Cardiac fibroblast (primary cell): ENCODE results near the gene RBM47.

Experiments used
- DNase-seq, 2 donors: peaks; one replicate each; pipeline versions ENCODE4 v3.0.0 to v3.0.0-alpha.2; 2010; ENCODE audit warnings: low read depth in 2 of 2
- H3K4me3 ChIP-seq, 2 donors: replicated peaks in 1 of 2; 1 replicate in 1 of 2; 2 replicates in 1 of 2; pipeline ENCODE4 v1.5.1; 2011; ENCODE audit warnings: low read depth in 2 of 2, low read length in 2 of 2, mild to moderate bottlenecking in 2 of 2, moderate library complexity in 1 of 2
- CTCF ChIP-seq: IDR thresholded peaks from one replicate; pipeline ENCODE4 v1.5.1; 2011; ENCODE audit warnings: low read depth, mild to moderate bottlenecking, low read length, inconsistent platforms

The RBM47 gene

GRCh38 chr4:40479378-40479777, 150.3 kb downstream of the RBM47 start:
- no peak overlapping the region for H3K4me3 ChIP-seq
- no peak for TF ChIP-seq CTCF
- DNase-seq, result no peak

- TF ChIP-seq CTCF, result no peak
- H3K4me3 ChIP-seq, result no peak overlapping the region
- no peak for DNase-seq
Observed at GRCh38 chr4:40475609-40476008, 154.1 kb downstream of the RBM47 start.

GRCh38 chr4:40473578-40474388, 155.9 kb downstream of the RBM47 start:
- no peak for DNase-seq
- H3K4me3 ChIP-seq, result no peak overlapping the region
- no peak for TF ChIP-seq CTCF

GRCh38 chr4:40471923-40472322, 157.7 kb downstream of the RBM47 start:
- no peak for TF ChIP-seq CTCF
- H3K4me3 ChIP-seq, result no peak overlapping the region
- DNase-seq, result peak in 1 of 2 donors; percentile 16

GRCh38 chr4:40466789-40467188, 162.9 kb downstream of the RBM47 start:
- DNase-seq, result no peak
- no peak for TF ChIP-seq CTCF
- H3K4me3 ChIP-seq, result no peak overlapping the region

GRCh38 chr4:40462326-40462725, 167.3 kb downstream of the RBM47 start:
- DNase-seq, result no peak
- H3K4me3 ChIP-seq, result no peak overlapping the region
- TF ChIP-seq CTCF, result no peak

GRCh38 chr4:40461879-40462278, 167.8 kb downstream of the RBM47 start:
- no peak for TF ChIP-seq CTCF
- DNase-seq, result no peak
- no peak overlapping the region for H3K4me3 ChIP-seq
